GM12874 (cell line): ENCODE data around the gene STX8.

Experiments
- TF ChIP-seq, protein P1 (sequence below): IDR thresholded peaks from 2 replicates; pipeline ENCODE4 v1.5.1; 2011; ENCODE audit warnings: low read depth, mild to moderate bottlenecking, control low read depth, low read length, moderate library complexity; ENCODE audit not compliant: insufficient read depth

The STX8 gene

DNA sequence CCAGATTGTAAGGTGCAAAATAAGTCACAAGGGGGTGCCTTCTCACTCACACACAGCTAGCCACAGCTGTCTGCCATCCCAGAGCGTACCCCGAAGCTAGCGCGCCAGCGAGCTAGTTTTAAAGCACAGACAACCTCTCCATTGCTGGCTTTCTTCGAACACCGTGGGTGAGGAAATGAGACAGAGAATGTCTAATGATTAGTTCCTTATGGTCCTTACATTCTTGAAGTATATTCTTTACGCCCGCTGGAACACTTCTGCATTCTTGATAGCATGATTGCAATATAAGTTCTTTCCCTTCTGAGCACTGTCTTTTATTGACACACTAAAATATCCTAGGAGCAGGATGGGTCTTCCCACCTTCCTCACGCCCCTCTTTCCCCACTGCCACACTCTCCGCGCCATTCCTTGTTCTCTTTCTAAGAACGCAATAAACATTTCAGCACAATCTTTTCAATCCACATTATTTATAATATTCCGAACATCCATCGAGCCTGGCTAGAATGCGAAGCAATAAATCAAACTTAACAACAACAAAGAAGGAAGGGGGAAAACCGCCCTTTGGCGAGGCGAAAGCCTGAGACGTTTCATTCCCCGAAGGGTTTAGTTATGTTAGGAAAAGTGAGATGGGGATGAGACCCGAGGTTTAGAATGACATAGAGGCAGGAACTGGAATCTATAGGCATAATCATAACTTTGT, 303.0 kb downstream of the STX8 start:
- TF ChIP-seq, protein P1, sequence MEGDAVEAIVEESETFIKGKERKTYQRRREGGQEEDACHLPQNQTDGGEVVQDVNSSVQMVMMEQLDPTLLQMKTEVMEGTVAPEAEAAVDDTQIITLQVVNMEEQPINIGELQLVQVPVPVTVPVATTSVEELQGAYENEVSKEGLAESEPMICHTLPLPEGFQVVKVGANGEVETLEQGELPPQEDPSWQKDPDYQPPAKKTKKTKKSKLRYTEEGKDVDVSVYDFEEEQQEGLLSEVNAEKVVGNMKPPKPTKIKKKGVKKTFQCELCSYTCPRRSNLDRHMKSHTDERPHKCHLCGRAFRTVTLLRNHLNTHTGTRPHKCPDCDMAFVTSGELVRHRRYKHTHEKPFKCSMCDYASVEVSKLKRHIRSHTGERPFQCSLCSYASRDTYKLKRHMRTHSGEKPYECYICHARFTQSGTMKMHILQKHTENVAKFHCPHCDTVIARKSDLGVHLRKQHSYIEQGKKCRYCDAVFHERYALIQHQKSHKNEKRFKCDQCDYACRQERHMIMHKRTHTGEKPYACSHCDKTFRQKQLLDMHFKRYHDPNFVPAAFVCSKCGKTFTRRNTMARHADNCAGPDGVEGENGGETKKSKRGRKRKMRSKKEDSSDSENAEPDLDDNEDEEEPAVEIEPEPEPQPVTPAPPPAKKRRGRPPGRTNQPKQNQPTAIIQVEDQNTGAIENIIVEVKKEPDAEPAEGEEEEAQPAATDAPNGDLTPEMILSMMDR: no peak

DNA sequence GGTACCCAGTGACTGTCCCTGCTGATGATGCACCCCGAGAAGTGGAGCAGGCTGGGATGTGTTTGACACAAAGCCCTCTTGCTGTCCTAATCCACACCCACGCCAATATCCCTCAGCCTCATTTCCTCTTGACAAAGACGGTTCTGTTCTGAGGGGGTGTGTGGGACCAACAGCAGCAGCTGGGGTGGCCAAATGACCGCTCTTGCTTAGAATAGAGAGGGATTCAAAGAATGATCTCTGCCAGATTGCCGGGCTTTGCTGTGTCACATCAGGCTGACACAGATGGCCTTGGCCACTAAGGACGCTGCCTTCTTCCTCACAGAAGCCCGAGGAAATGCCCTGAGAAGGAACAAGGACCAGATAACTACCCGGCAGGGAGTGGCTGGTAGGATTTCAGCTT, 303.6 kb downstream of the STX8 start:
- TF ChIP-seq, protein P1: no peak

DNA sequence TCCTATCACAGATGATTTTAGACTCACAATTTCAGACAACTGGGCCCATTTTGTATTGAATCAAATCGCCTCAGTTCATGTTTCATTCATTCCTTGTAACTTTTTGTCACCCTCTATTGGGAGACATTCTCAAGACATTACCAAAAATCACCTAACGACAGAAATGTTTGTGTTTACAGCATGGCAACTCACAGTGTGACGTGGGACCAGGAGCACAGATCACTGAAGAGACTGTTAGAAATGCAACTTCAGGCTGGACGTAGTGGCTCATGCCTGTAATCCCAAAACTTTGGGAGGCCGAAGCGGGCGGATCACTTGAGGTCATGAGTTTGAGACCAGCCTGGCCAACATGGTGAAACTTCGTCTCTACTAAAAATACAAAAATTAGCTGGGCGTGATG, 304.7 kb downstream of the STX8 start:
- TF ChIP-seq, protein P1: no peak

DNA sequence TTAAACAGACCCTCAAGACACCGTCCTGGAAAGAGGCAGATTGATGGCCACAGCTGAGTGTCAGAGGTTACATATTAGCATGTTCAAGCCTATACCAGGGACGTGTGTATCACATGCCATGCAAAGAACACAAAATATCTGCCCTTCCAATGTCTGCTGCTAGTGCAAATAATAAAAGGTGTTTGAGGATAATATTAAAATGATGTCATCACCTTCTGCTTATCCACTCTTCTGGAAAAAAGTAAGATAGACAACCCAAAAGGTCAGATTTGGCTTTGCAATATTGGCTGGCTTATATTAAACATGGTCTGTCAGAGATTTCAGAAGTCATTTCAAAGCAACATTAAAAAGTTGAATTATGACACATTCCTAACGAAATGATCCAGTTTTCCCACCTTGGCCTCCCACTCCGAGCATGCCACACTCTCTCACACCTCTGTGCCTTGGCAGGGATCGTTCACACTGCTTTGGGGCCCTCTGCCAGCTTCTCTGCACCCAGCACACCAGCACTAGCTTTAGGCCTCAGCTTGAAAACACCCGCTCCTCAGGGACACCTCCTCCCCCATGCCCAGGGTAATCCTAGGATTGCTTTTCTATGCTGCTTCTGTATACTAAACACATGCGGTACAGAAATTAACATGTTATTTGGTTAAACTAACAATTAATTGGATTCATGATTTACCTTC, 306.1 kb downstream of the STX8 start:
- TF ChIP-seq, protein P1: no peak

DNA sequence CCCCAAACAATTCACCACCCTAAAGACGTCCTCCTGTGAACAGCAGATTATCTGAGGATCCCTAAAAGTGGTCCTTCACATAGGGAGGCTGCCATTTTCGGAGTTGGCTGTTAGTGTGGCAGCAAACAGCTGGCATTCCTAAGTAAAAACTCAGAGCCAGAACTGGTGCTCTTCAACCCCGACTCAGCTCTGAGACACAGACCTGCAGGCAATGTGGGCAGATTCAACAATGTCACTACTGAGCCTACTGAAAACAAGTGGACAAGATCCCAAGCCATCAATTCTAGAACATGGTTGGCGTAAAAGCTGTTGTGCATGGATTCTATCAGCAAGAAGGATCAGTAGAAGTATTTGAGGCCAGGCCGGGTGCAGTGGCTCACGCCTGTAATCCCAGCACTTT, 307.1 kb downstream of the STX8 start:
- TF ChIP-seq, protein P1: no peak

DNA sequence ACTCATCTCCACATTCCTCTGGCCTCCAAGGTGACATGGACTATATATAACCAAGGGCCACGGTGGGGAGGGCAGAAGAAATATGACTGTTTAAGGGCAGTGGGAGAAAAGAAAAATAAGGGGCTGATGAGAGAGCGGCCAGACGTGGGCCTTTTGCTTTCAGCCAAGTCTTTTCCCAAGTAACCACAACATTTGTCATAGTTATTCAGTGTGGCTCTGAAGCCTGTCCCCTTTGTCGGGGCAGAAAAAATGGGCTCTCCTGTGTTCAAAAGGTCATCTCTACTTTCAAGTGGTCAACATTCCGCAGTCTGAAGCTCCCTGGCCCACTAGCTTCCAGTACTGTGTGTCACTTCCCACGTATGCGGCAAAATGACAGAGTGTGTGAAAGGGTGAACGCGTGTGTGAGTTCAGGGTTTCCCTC, 308.9 kb downstream of the STX8 start:
- TF ChIP-seq, protein P1: no peak

DNA sequence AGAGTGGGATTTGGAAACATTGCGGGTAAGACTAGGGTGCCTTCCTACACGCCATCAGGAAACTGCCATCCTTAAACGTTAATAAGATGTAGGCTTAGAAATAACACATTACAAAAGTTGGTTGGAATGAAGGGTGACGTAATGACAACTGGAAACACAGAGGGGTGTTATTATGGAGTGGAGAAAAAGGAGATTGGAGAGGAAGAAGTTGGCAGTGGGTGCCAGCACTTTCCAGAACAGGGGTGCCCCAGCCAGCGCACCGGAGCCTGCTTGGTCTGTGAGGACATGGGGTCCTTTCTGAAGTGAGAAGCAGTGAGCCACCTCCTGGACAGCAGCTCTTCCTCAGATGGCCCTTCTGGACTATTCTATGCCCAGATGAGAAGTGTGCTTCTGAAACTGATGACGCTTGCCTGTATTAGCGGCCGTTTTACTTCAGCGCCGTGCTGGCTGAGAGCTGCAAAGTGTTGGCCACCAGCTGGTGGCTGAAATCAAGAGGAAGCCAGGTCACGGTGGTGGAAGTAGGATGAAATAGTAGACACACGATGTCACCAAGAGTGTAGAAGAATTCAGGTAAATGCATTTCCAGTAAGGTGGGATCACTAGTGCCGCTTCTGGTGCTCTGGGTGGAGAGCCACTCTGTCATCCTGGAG, 309.5 kb downstream of the STX8 start:
- TF ChIP-seq, protein P1: no peak
